SK-N-MC (cell line): ENCODE data around the gene GALNT7.

Source experiments
- EZH2 ChIP-seq: fragments of 200-600 bp; sonication (generic); IDR thresholded peaks from one replicate; pipeline ENCODE4 v1.6.1; 2017; ENCODE audit warnings: antibody characterized with exemption
- FOXP2 ChIP-seq: optimal IDR thresholded peaks from 2 replicates; pipeline ENCODE3; 2011; ENCODE audit warnings: mild to moderate bottlenecking, moderate library complexity; ENCODE audit not compliant: insufficient read depth; ENCODE audit errors: extremely low read length, control extremely low read depth
- POLR2AphosphoS5 ChIP-seq: IDR thresholded peaks from 2 replicates; pipeline ENCODE4 v1.6.1; 2012; ENCODE audit warnings: mild to moderate bottlenecking, low read depth, low read length, borderline replicate concordance

- TF ChIP-seq POLR2AphosphoS5 (no peak), FOXP2 (no peak), EZH2 (no peak)
Measured at GRCh38 chr4:173282626-173283025, 114.0 kb downstream of the GALNT7 start.
